22Rv1 (cell line): ENCODE measurements around the gene ASTN2.

ENCODE experiments used
- CTCF ChIP-seq: fragments of 450-650 bp; IDR thresholded peaks from 2 replicates; pipeline ENCODE4 v1.5.1; 2017; ENCODE audit warnings: mild to moderate bottlenecking
- ZFX ChIP-seq: fragments of 450-650 bp; IDR thresholded peaks from 2 replicates; pipeline ENCODE4 v1.6.1; 2017; ENCODE audit warnings: antibody characterized with exemption, borderline replicate concordance

DNA sequence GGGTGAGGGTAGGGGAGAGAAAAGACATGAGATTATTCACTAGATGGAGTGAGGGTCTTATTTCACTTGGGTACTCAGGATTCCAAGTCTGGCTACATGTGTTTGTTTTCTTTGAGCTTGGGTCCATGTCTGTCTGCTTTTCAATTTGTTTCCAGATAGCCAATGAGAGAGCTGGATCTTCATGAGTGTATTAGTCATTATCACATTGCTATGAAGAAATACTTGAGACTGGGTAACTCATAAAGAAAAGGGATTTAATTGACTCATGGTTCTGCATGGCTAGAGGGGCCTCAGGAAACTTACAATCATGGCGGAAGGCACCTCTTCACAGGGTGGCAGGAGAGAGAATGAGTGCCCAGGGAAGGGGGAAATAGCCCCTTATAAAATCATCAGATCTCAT lies 924.5 kb downstream of the ASTN2 start:
- no peak for TF ChIP-seq ZFX
- TF ChIP-seq CTCF = no peak
